ENCODE measurements around the gene POTEM.
"Not testable (repeated sequence)": the region's sequence is repeated elsewhere in the genome, so short reads cannot be mapped to it uniquely, and the experiment has no call there.

DNA sequence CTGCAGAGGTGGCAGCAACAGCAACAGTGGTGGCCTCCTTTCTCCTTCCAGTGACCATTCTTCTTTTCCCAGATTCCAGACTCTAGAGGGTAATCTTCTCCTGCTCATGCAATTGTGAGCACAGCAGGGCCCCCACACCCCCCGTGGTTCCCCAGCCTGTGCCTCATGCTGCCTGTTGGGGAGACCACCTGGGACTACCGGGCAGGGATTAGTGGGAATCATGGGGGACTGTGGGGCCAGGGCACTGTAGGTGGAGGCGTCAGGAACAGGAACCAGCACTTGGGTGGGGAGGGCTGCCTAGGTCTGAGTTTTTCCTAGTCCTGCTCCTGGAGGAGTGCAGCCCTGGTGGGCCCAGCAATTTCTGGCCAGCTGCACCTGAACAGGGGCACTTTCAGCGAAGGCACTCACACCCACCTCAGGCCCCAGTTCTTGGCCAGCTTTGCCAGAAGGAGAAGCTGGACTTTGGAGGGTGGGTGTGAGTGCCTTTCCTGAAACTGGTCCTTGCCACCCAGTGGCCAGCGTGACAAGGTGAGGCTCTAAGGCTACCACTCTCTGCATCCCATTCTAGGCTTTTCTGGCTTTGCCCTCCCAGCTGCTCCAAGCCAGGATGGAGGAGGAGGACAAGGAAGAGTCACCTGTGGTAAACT is 46.1 kb upstream of the POTEM start:
- not testable (repeated sequence) for TF ChIP-seq EZH2 (IDR thresholded peaks at IDR 0.05; ENCODE audit: borderline replicate concordance, control insufficient read depth, low read depth, low read length); ZZZ3 (IDR thresholded peaks at IDR 0.05; ENCODE audit: control insufficient read depth, insufficient read length, low read depth); BRCA1 (IDR thresholded peaks at IDR 0.05; ENCODE audit: low read depth, low read length)
- TF ChIP-seq, protein P1, sequence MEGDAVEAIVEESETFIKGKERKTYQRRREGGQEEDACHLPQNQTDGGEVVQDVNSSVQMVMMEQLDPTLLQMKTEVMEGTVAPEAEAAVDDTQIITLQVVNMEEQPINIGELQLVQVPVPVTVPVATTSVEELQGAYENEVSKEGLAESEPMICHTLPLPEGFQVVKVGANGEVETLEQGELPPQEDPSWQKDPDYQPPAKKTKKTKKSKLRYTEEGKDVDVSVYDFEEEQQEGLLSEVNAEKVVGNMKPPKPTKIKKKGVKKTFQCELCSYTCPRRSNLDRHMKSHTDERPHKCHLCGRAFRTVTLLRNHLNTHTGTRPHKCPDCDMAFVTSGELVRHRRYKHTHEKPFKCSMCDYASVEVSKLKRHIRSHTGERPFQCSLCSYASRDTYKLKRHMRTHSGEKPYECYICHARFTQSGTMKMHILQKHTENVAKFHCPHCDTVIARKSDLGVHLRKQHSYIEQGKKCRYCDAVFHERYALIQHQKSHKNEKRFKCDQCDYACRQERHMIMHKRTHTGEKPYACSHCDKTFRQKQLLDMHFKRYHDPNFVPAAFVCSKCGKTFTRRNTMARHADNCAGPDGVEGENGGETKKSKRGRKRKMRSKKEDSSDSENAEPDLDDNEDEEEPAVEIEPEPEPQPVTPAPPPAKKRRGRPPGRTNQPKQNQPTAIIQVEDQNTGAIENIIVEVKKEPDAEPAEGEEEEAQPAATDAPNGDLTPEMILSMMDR (IDR thresholded peaks at IDR 0.05 in 2 of 3, conservative IDR thresholded peaks at IDR 0.05 in 1 of 3; ENCODE audit: control insufficient read depth in 2 of 3, extremely low read depth in 1 of 3, insufficient read depth in 1 of 3, low read depth in 3 of 3, low read length in 3 of 3) = not testable (repeated sequence)
- TF ChIP-seq, protein P2, sequence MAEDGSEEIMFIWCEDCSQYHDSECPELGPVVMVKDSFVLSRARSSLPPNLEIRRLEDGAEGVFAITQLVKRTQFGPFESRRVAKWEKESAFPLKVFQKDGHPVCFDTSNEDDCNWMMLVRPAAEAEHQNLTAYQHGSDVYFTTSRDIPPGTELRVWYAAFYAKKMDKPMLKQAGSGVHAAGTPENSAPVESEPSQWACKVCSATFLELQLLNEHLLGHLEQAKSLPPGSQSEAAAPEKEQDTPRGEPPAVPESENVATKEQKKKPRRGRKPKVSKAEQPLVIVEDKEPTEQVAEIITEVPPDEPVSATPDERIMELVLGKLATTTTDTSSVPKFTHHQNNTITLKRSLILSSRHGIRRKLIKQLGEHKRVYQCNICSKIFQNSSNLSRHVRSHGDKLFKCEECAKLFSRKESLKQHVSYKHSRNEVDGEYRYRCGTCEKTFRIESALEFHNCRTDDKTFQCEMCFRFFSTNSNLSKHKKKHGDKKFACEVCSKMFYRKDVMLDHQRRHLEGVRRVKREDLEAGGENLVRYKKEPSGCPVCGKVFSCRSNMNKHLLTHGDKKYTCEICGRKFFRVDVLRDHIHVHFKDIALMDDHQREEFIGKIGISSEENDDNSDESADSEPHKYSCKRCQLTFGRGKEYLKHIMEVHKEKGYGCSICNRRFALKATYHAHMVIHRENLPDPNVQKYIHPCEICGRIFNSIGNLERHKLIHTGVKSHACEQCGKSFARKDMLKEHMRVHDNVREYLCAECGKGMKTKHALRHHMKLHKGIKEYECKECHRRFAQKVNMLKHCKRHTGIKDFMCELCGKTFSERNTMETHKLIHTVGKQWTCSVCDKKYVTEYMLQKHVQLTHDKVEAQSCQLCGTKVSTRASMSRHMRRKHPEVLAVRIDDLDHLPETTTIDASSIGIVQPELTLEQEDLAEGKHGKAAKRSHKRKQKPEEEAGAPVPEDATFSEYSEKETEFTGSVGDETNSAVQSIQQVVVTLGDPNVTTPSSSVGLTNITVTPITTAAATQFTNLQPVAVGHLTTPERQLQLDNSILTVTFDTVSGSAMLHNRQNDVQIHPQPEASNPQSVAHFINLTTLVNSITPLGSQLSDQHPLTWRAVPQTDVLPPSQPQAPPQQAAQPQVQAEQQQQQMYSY (CRISPR knock-in tag; IDR thresholded peaks at IDR 0.05) = not testable (repeated sequence)

Measured in GM12878 (cell line).